Naive thymus-derived CD4-positive, alpha-beta T cell (primary cell): ENCODE data around the gene PROSER3. TPM values are rescaled to one million over a fixed set of nuclear protein-coding genes. Genes with fewer than 3 reads are reported as not detected.

Experiments
- ATAC-seq: fragments of 150-1000 bp; cut with Tn5 transposase; 2 replicates; pipeline ENCODE4 v1.10.0; 2021; ENCODE audit warnings: mild to moderate bottlenecking, moderate library complexity
- CTCF ChIA-PET: fragments of 350-600 bp; sonication (Branson Sonifier 250); formaldehyde crosslinking; loops from one replicate; lab custom pipeline; 2021; ENCODE audit warnings: antibody characterized with exemption; lab: Charles Lee
- POLR2A ChIA-PET: fragments of 350-600 bp; sonication (Branson Sonifier 250); formaldehyde crosslinking; loops from one replicate; lab custom pipeline; 2021; ENCODE audit warnings: antibody characterized with exemption, inconsistent platforms; lab: Charles Lee
- DNase-seq, 9 donors: peaks; one replicate each; pipeline versions ENCODE4 v3.0.0 to v3.0.0-alpha.2; 2020 to 2022; ENCODE audit warnings: mixed read lengths in 1 of 9
- H3K27ac ChIP-seq: one replicate; pipeline ENCODE4 v1.7.0; 2013; ENCODE audit warnings: mild to moderate bottlenecking, low read depth, low read length, moderate library complexity
- H3K27me3 ChIP-seq, 2 donors: one replicate each; pipeline ENCODE4 v1.7.0; 2013; ENCODE audit warnings: low read length in 2 of 2, mild to moderate bottlenecking in 2 of 2, moderate library complexity in 2 of 2; ENCODE audit not compliant: control insufficient read depth in 2 of 2, insufficient read depth in 2 of 2
- H3K36me3 ChIP-seq, 3 experiments: 1 replicate in 2 of 3; 2 replicates in 1 of 3; pipeline ENCODE4 v1.7.0; 2013; ENCODE audit warnings: low read length in 3 of 3, mild to moderate bottlenecking in 3 of 3, moderate library complexity in 1 of 3; ENCODE audit not compliant: insufficient read depth in 3 of 3, control insufficient read depth in 2 of 3
- H3K4me1 ChIP-seq, 2 donors: one replicate each; pipeline ENCODE4 v1.7.0; 2013; ENCODE audit warnings: low read length in 2 of 2, mild to moderate bottlenecking in 2 of 2, moderate library complexity in 1 of 2; ENCODE audit not compliant: control insufficient read depth in 2 of 2, insufficient read depth in 2 of 2
- H3K4me3 ChIP-seq: 2 replicates; pipeline ENCODE4 v1.7.0; 2013; ENCODE audit warnings: mild to moderate bottlenecking, low read length
- H3K9me3 ChIP-seq, 3 experiments: 1 replicate in 2 of 3; 2 replicates in 1 of 3; pipeline ENCODE4 v1.7.0; 2013; ENCODE audit warnings: low read length in 3 of 3; ENCODE audit not compliant: control insufficient read depth in 2 of 3
- H3K27ac Mint-ChIP-seq, 9 donors: one replicate each; pipeline ENCODE4 v1.8.0; 2020 to 2022; ENCODE audit warnings: mixed read lengths in 9 of 9, mild to moderate bottlenecking in 8 of 9, moderate library complexity in 5 of 9, inconsistent platforms in 2 of 9
- H3K27me3 Mint-ChIP-seq, 5 donors: one replicate each; pipeline ENCODE4 v1.8.0; 2021 to 2022; ENCODE audit warnings: mixed read lengths in 5 of 5, mild to moderate bottlenecking in 1 of 5
- H3K36me3 Mint-ChIP-seq, 5 donors: one replicate each; pipeline ENCODE4 v1.8.0; 2020 to 2022; ENCODE audit warnings: mixed read lengths in 5 of 5, mild to moderate bottlenecking in 3 of 5, inconsistent platforms in 1 of 5
- H3K4me1 Mint-ChIP-seq, 7 donors: one replicate each; pipeline ENCODE4 v1.8.0; 2020 to 2022; ENCODE audit warnings: mixed read lengths in 7 of 7, mild to moderate bottlenecking in 3 of 7, inconsistent platforms in 1 of 7
- H3K4me3 Mint-ChIP-seq, 10 donors: one replicate each; pipeline ENCODE4 v1.8.0; 2020 to 2022; ENCODE audit warnings: mild to moderate bottlenecking in 10 of 10, mixed read lengths in 10 of 10, moderate library complexity in 6 of 10, inconsistent platforms in 2 of 10
- H3K9me3 Mint-ChIP-seq, 11 donors: one replicate each; pipeline ENCODE4 v1.8.0; 2020 to 2022; ENCODE audit warnings: mixed read lengths in 11 of 11, mild to moderate bottlenecking in 4 of 11, inconsistent platforms in 1 of 11, moderate library complexity in 1 of 11
- intact Hi-C, 2 donors: fragments of 100-400 bp; cut with micrococcal nuclease; formaldehyde crosslinking; loops; one replicate each; pipeline ENCODE4 v1.15.1; 2023
- polyA plus RNA-seq, 2 donors: library from polyadenylated mRNA; unstranded; fragments of 300-500 nt; fragmentation: Illumina TruSeq; gene quantifications; one replicate each; pipeline ENCODE4 v1.2.3, GENCODE V29; 2021
- total RNA-seq, 6 experiments: library from RNA in 5 of 6; stranded (reverse) in 5 of 6; gene quantifications; 1 replicate in 5 of 6; 2 replicates in 1 of 6; pipeline ENCODE4 v1.2.3 and lab custom pipeline; 2021 to 2026

PROSER3 gene
- total and polyA plus RNA-seq, 7 experiments from 2014 or later = 5.4 to 47.3 (median 36.4) TPM

GRCh38 chr19:35776102-35776788 is 18.3 kb downstream of the PROSER3 start:
- Mint-ChIP-seq H3K36me3 (peaks cover 0 to 13% (median 0%) of the 10 kb centered on the region in 5 donors), H3K4me1 (peaks cover 11 to 28% (median 18%) of the 10 kb centered on the region in 7 donors), H3K27me3 (no peaks in the 10 kb centered on the region), H3K9me3 (peaks cover 0 to 2% (median 0%) of the 10 kb centered on the region in 11 donors), H3K4me3 (peak overlapping the region; percentile 50 to 94 (median 78)), H3K27ac (peak overlapping the region in 4 of 9 donors; percentile 12 to 88 (median 40))
- H3K9me3 ChIP-seq = no peaks in the 10 kb centered on the region
- H3K4me1 ChIP-seq = peaks cover 0 to 6% of the 10 kb centered on the region in 2 donors
- H3K4me3 ChIP-seq = no peak overlapping the region
- CTCF ChIA-PET = no interaction called here
- no peaks in the 10 kb centered on the region for H3K27me3 ChIP-seq
- peak overlapping the region; percentile 61 for H3K27ac ChIP-seq
- DNase-seq = no peak
- POLR2A ChIA-PET = interaction anchor here (0.6 kb wide), 1 partner anchor 16 kb away, joined by 5 read pairs; no protein-coding TSS in a partner anchor
- H3K36me3 ChIP-seq = peaks cover 0 to 11% (median 0%) of the 10 kb centered on the region in 3 experiments
- intact Hi-C loops = loop anchor here in 1 of 2 donors (10.0 kb wide), 1 partner anchor 279 kb away; the partner anchor contains the start of genes THAP8 and WDR62
- no peak for ATAC-seq

- ChIA-PET CTCF (interaction anchor here (0.5 to 1.0 kb wide), 3 partner anchors 78 to 476 kb away, joined by 3 to 4 read pairs (median 3); no protein-coding TSS in a partner anchor), POLR2A (no interaction called here)
- H3K36me3 ChIP-seq = peaks cover 0 to 15% (median 0%) of the 10 kb centered on the region in 3 experiments
- H3K27me3 Mint-ChIP-seq = no peaks in the 10 kb centered on the region
- H3K4me3 Mint-ChIP-seq = peak overlapping the region; percentile 21 to 94 (median 72)
- ATAC-seq (no peak), DNase-seq (no peak)
- H3K4me1 Mint-ChIP-seq = peaks cover 11 to 28% (median 18%) of the 10 kb centered on the region in 7 donors
- H3K27me3 ChIP-seq = no peaks in the 10 kb centered on the region
- peaks cover 0 to 16% (median 0%) of the 10 kb centered on the region in 5 donors for H3K36me3 Mint-ChIP-seq
- H3K9me3 ChIP-seq = no peaks in the 10 kb centered on the region
- peaks cover 0 to 2% (median 0%) of the 10 kb centered on the region in 11 donors for H3K9me3 Mint-ChIP-seq
- no peak overlapping the region for H3K27ac ChIP-seq
- H3K4me3 ChIP-seq = no peak overlapping the region
- H3K4me1 ChIP-seq = peaks cover 0 to 6% of the 10 kb centered on the region in 2 donors
- intact Hi-C loops = loop anchor here in 1 of 2 donors (10.0 kb wide), 1 partner anchor 278 kb away; the partner anchor contains the start of genes THAP8 and WDR62
- peak overlapping the region in 1 of 9 donors; percentile 44 for H3K27ac Mint-ChIP-seq
These were observed 19.3 kb downstream of the PROSER3 start for GRCh38 chr19:35777086-35777841.

- no peaks in the 10 kb centered on the region for H3K9me3 ChIP-seq
- Mint-ChIP-seq H3K4me1 (peaks cover 13 to 28% (median 18%) of the 10 kb centered on the region in 7 donors), H3K27me3 (no peaks in the 10 kb centered on the region), H3K9me3 (peaks cover 0 to 2% (median 0%) of the 10 kb centered on the region in 11 donors), H3K4me3 (peak overlapping the region in 5 of 10 donors; percentile 11 to 51 (median 40)), H3K36me3 (peaks cover 0 to 16% (median 3%) of the 10 kb centered on the region in 5 donors), H3K27ac (no peak overlapping the region)
- peaks cover 0 to 6% of the 10 kb centered on the region in 2 donors for H3K4me1 ChIP-seq
- ChIA-PET POLR2A (no interaction called here), CTCF (interaction anchor here (0.5 to 1.0 kb wide), 3 partner anchors 79 to 477 kb away, joined by 3 to 4 read pairs (median 3); no protein-coding TSS in a partner anchor)
- peaks cover 0 to 20% (median 0%) of the 10 kb centered on the region in 3 experiments for H3K36me3 ChIP-seq
- intact Hi-C loops = loop anchor here in 1 of 2 donors (10.0 kb wide), 1 partner anchor 277 kb away; the partner anchor contains the start of genes THAP8 and WDR62
- ATAC-seq (no peak), DNase-seq (no peak)
- no peak overlapping the region for H3K27ac ChIP-seq
- H3K27me3 ChIP-seq = no peaks in the 10 kb centered on the region
- no peak overlapping the region for H3K4me3 ChIP-seq
These were observed 20.0 kb downstream of the PROSER3 start for GRCh38 chr19:35777961-35778360.

- H3K4me1 ChIP-seq = peaks cover 0 to 6% of the 10 kb centered on the region in 2 donors
- no peak for ATAC-seq
- Mint-ChIP-seq H3K4me3 (no peak overlapping the region), H3K36me3 (peaks cover 0 to 16% (median 7%) of the 10 kb centered on the region in 5 donors), H3K27me3 (no peaks in the 10 kb centered on the region), H3K9me3 (peaks cover 0 to 2% (median 0%) of the 10 kb centered on the region in 11 donors), H3K27ac (peak overlapping the region in 1 of 9 donors; percentile 25), H3K4me1 (peaks cover 13 to 28% (median 18%) of the 10 kb centered on the region in 7 donors)
- H3K27me3 ChIP-seq = no peaks in the 10 kb centered on the region
- ChIA-PET CTCF (no interaction called here), POLR2A (no interaction called here)
- intact Hi-C loops = loop anchor here in 1 of 2 donors (10.0 kb wide), 1 partner anchor 276 kb away; the partner anchor contains the start of genes THAP8 and WDR62
- DNase-seq = no peak
- no peaks in the 10 kb centered on the region for H3K9me3 ChIP-seq
- no peak overlapping the region for H3K4me3 ChIP-seq
- peaks cover 0 to 20% (median 0%) of the 10 kb centered on the region in 3 experiments for H3K36me3 ChIP-seq
- no peak overlapping the region for H3K27ac ChIP-seq
These were observed 21.1 kb downstream of the PROSER3 start for GRCh38 chr19:35779033-35779432.

- POLR2A ChIA-PET = no interaction called here
- no peak overlapping the region for H3K4me3 ChIP-seq
- peaks cover 0 to 24% (median 0%) of the 10 kb centered on the region in 3 experiments for H3K36me3 ChIP-seq
- Mint-ChIP-seq H3K4me3 (no peak overlapping the region), H3K27ac (no peak overlapping the region), H3K36me3 (peaks cover 0 to 16% (median 7%) of the 10 kb centered on the region in 5 donors), H3K9me3 (peaks cover 0 to 2% (median 0%) of the 10 kb centered on the region in 11 donors), H3K27me3 (no peaks in the 10 kb centered on the region), H3K4me1 (peaks cover 3 to 19% (median 9%) of the 10 kb centered on the region in 7 donors)
- H3K27ac ChIP-seq = no peak overlapping the region
- intact Hi-C loops = no loop called here
- DNase-seq (no peak), ATAC-seq (no peak)
- CTCF ChIA-PET = no interaction called here
- no peaks in the 10 kb centered on the region for H3K9me3 ChIP-seq
- peaks cover 0 to 6% of the 10 kb centered on the region in 2 donors for H3K4me1 ChIP-seq
- H3K27me3 ChIP-seq = no peaks in the 10 kb centered on the region
These were observed 22.1 kb downstream of the PROSER3 start for GRCh38 chr19:35780058-35780457.

GRCh38 chr19:35780717-35781116 is 22.7 kb downstream of the PROSER3 start:
- H3K9me3 ChIP-seq = no peaks in the 10 kb centered on the region
- peaks cover 0 to 27% (median 0%) of the 10 kb centered on the region in 3 experiments for H3K36me3 ChIP-seq
- H3K4me3 ChIP-seq = no peak overlapping the region
- no peak for DNase-seq
- ChIA-PET CTCF (no interaction called here), POLR2A (no interaction called here)
- intact Hi-C loops = no loop called here
- Mint-ChIP-seq H3K9me3 (peaks cover 0 to 2% (median 0%) of the 10 kb centered on the region in 11 donors), H3K27ac (no peak overlapping the region), H3K4me3 (no peak overlapping the region), H3K36me3 (peaks cover 0 to 16% (median 7%) of the 10 kb centered on the region in 5 donors), H3K27me3 (no peaks in the 10 kb centered on the region), H3K4me1 (peaks cover 0 to 19% (median 9%) of the 10 kb centered on the region in 7 donors)
- H3K27ac ChIP-seq = no peak overlapping the region
- H3K4me1 ChIP-seq = peaks cover 0 to 6% of the 10 kb centered on the region in 2 donors
- no peak for ATAC-seq
- no peaks in the 10 kb centered on the region for H3K27me3 ChIP-seq
